Sigmoid colon (tissue), 4 donors: Measurements from ENCODE around the gene CHKB.

Source experiments
- POLR2A ChIP-seq, 2 donors: fragments of 450-650 bp; IDR thresholded peaks; one replicate each; pipeline ENCODE4 v1.6.1; 2016; ENCODE audit warnings: antibody characterized with exemption in 2 of 2, mild to moderate bottlenecking in 2 of 2, moderate library complexity in 2 of 2
- POLR2AphosphoS5 ChIP-seq, 4 donors: sonication (generic); formaldehyde crosslinking; IDR thresholded peaks; one replicate each; pipeline ENCODE4 v1.6.1; 2017; ENCODE audit warnings: antibody characterized with exemption in 4 of 4

DNA sequence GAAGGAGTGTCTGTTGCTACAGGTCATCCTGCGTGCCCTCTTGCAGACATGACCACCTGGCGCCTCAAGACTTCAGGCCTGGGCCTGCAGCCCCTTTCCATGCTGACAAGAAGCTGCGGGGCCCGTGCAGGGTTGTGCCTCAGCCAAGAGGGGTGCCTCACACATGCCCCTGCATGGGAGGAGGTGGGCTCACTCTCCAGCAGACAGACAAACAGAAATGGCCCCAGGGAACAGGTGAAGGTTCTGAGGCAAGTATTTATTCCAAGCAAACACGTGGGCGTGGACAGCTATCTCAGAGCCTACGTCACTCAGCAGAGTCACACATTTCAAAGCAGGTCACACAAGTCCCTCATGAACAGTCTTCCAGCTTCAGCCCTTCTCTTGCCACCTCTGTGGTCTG lies 14.0 kb downstream of the CHKB start:
- TF ChIP-seq POLR2AphosphoS5 (IDR thresholded peaks at IDR 0.05) (no peak), POLR2A (IDR thresholded peaks at IDR 0.05) (no peak)
